GM21786 (cell line): ENCODE results near the gene ZP3.
"Not testable (repeated sequence)": the region's sequence is repeated elsewhere in the genome, so short reads cannot be mapped to it uniquely, and the experiment has no call there.

Experiments used
- ATAC-seq: cut with Tn5 transposase; IDR thresholded peaks from one replicate; pipeline ENCODE4 v1.9.1; 2021; ENCODE audit not compliant: unreplicated experiment

ZP3 gene

DNA sequence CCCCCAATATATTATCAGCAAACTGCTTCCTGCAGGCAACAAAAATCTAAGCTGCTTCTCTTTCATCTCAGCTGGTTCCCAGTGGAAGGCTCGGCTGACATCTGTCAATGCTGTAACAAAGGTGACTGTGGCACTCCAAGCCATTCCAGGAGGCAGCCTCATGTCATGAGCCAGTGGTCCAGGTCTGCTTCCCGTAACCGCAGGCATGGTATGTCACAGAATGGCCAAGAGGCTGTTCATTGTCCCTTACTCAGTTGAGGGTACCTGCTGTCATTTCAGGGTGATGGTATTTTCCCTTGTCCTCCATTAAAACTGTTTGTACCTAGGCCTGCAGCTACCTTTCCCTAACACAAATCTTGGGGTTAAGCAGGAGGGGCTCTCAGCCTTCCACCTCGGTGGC lies 15.7 kb downstream of the ZP3 start:
- not testable (repeated sequence) for ATAC-seq

DNA sequence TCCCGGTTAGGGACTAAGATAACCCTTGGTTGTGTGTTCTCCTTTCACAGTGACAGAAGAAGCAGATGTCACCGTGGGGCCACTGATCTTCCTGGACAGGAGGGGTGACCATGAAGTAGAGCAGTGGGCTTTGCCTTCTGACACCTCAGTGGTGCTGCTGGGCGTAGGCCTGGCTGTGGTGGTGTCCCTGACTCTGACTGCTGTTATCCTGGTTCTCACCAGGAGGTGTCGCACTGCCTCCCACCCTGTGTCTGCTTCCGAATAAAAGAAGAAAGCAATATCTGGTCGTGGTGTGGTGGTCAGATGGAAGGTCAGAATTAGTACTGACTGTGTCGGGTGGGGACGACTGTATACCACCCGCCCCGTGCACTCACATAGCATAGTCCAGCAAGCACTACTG lies 17.0 kb downstream of the ZP3 start:
- not testable (repeated sequence) for ATAC-seq

DNA sequence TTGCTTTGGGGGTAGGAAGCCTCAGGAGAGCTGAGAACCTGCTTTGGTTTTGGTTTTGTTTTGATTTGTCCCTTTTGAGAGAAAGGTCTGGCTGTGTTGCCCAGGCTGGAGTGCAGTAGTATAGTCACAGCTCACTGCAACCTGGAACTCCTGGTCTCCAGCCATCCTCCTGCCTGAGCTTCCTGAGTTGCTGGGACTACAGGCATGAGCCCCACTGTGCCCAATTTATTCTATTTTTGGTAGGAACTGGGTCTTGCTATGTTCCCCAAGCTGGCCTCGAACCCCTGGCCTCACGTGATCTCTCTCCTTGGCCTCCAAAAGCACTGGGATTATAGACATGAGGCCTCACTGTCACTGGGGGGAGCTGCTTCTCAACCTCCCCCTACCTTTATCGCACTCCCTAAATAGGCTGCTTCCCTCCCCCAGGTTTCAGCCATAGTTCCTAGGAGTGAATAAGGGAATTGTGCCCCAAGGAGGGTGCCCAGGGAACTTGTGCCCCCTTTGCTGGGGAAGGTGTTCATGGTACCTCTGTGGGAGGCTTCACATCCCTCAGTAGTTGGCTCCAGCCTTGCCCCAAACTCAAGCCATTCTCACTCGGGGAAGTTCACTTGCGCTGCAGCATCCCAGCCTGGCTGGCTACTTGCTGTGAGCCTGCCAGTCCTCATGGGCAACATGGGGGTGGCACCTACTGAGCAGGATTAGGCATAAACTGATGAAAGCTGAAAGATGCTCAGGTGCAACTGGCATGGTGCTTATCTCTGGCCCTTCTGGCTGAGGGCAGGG lies 18.1 kb downstream of the ZP3 start:
- not testable (repeated sequence) for ATAC-seq

DNA sequence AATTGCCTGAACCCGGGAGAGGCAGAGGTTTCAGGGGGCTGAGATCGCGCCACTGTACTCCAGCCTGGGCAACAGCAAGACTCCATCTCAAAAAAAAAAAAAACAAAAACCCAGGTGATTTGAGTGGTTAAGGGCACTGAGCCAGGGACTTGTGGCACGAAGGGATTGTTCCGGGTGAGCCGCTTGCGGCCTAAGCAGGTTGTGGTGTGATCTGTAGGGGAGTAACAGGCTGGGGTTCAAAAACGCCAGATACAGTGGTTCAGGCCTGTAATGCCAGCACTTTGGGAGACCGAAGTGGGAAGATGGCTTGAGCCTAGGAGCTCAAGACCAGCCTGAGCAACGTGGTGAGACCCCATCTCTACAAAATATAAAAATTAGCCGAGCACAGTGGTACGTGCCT lies 19.1 kb downstream of the ZP3 start:
- peak; percentile 34 for ATAC-seq

DNA sequence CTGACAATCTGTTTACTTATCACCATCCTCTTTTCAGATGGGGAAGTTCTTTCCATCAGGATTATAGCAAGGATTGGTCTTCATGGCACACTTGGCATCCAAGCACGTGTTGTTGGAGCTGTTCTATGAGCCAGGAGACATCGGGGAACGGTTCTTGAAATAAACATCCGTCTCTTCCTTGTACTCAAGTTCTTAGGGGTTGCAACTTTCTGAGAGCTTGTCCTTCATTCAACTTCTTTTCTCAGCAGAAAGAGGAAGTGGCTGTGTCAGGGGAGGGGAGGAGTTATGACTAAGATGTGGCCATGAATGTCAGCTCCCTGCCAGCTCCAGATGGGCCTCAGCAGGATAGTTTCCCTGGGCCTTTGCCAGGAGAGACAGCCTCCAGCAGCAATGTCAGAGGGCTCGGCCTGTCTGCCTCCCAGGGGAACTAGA lies 20.8 kb downstream of the ZP3 start:
- peak; percentile 70 for ATAC-seq

DNA sequence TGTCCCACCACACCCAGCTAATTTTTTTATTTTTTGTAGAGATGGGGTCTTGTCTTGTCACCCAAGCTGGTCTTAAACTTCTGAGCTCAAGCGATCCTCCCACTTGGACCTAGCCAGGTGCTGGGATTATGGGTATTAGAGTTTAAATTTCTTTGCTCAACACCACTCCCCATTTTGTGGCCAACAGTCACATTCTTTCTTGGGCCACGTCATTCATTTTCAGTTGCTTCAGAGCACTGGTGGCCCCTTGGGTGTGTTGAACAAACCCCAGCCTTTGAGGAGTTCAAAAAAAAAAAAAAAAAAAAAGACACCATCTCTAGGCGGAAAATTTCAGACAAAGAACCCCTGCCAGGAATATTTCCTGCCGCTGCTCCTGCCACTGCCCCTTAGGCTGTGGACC lies 32.3 kb downstream of the ZP3 start:
- ATAC-seq = not testable (repeated sequence)

DNA sequence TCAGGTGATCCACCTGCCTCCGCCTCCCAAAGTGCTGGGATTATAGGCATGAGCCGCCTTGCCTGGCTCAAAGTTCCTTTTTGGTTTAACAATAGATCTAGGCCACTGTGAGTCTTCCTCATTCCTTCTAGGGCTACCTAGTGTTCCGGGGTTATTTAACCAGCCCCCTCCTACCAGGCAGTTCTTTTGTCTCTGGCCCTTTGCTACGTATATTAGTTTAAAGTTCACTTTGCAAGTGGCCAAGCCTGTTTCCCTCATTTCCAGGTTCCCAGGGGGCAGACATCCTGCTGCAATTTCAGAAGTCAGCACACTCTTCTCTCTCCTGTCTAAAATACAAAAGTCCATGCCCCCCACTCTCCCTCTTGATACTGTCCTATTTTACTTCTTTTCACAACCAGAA lies 33.8 kb downstream of the ZP3 start:
- ATAC-seq = not testable (repeated sequence)

DNA sequence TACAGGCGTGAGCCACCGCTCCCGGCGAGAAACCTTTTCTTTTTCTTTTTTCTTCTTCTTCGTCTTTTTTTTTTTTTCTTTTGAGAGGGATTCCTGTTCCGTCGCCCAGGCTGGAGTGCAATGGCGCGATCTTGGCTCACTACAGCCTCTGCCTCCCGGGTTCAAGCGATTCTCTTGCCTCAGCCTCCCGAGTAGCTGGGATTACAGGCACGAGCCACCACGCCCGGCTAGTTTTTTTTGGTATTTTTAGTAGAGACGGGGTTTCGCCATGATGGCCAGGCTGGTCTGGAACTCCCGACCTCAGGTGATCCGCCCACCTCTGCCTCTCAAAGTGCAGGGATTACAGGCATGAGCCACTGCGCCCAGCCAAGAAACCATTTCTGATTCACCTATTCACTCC lies 36.0 kb downstream of the ZP3 start:
- ATAC-seq = not testable (repeated sequence)

DNA sequence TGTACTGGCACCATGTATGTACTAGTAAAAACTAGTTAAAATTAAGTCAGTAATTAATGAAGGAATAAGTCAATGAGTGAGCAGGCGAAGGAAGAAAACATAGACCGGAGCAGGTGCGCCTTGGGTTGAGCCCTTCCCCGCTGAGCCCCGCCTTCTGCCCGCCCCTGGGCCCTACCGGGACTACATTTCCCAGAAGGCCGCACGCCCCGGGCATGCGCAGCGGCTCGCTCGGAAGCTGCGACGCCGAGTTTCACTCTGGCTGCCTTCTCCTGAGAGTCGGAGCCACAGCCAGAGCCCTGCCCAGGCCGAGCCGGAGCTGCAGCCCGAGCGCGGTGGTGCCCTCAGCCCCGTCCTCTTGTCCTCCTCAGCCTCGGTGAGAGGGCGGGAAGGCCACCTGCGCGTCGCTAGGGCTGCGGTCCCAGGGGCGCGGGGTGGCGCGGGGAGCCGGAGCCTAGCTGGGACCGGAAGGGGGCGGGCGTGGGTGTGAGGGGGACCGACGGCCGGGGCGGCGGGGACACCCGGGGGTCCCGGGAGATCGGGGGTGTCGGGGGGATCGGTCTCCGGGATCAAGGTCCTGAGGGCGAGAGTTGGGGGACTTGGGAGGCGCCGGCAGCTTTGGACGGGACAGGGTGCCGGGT lies 36.8 kb downstream of the ZP3 start, which contains the start of gene DTX2:
DTX2 (plus strand) TSS at position 246 of the 638 bp plus-strand sequence. CDS start 18,801 bp downstream, outside the sequence.
- peak; percentile 97 for ATAC-seq

DNA sequence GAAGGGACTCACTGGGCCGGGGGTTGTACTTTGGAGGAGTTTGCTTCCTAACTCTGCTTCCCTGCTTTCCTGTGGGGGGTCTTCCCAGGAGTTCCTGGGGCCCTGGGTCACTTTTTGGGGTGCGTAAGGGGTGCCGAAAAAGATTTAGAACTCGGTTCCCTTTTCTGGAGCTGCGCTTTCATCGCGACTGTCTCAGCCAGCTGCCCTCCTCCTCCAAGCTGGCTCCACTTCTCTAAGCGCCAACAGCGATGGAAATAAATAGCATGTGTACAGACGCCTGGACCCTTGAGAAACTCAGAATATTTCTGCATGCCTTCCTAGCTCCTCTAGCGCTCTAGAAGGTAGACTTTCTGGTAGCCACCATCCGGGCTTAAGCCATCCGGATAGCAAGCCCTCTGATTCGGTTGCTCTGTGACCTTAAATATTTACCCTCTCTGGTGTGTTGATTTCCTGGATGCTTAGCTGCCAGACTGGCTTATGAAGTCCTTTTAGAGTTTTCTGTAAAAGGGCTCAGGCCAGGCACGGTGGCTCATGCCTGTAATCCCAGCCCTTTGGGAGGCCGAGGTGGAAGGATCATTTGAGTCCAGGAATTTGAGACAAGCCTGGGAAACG lies 37.6 kb downstream of the ZP3 start:
- not testable (repeated sequence) for ATAC-seq

DNA sequence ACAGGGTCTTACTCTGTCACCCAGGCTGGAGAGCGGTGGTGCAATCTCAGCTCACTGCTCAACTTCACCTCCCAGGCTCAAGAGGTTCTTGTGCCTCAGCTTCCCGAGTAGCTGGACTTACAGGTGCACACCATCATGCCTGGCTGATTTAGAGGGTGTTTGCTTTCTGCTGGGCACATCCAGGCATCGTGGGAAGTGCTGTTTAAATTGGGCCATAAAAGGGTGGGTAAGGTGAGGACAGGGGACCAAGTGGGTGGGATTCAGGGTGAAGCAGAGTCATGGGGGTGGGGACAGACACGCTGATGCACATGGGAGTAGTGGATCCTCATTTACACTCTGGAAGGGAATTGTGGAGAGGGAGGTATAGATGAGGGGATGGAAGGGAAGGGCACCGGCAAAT lies 40.2 kb downstream of the ZP3 start:
- ATAC-seq = not testable (repeated sequence)

DNA sequence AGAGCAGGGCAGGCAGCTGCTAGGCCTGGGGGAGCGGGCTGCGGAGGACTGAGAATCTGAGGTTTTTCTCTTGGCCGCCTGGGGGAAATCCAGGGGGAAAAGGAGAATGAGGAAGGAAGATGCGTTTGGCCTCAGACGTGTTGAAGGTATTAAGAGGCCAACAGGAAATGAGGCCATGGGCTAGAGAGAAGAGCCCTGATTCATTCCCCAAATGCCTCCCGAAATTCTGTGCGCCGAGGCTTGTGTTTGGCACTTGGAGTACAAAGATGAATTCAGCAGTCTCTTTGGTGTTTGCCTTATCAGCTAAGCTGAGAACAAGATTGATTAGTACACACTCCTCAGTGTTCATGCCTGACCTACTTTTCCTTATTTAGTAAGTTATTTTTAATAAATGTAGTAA lies 41.2 kb downstream of the ZP3 start:
- ATAC-seq = not testable (repeated sequence)

DNA sequence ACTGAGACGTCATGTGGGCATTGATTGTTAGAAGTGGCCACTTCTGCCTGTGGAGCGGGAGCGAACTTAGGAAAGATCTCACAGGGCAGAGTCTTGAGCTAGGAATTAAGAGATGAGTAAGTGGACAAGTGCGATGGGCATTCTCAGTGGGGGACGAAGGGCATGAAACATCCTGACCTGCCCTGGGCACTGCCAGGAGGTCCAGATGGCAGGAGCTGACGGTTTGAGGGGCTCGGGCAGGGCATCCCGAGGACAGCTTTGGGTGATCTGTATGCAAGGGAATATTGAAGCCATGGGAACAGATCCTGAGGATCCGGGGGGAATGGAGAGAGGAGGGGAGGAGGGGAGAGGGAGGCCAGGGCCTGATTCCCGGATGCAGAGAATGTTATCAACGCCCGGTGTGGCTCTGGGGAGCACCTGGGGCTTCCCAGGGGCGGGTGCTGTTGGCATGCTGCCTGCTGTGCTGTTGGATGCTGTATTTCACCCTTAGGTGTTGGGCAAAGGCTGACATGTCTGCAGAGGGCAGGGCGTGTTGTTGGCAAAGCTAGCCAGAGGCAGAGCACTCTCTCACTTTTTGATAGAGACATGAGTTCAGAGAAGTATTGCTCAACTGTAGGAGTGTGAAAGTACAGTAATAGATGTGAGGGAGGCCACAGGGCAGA lies 43.1 kb downstream of the ZP3 start:
- ATAC-seq = peak; percentile 64

DNA sequence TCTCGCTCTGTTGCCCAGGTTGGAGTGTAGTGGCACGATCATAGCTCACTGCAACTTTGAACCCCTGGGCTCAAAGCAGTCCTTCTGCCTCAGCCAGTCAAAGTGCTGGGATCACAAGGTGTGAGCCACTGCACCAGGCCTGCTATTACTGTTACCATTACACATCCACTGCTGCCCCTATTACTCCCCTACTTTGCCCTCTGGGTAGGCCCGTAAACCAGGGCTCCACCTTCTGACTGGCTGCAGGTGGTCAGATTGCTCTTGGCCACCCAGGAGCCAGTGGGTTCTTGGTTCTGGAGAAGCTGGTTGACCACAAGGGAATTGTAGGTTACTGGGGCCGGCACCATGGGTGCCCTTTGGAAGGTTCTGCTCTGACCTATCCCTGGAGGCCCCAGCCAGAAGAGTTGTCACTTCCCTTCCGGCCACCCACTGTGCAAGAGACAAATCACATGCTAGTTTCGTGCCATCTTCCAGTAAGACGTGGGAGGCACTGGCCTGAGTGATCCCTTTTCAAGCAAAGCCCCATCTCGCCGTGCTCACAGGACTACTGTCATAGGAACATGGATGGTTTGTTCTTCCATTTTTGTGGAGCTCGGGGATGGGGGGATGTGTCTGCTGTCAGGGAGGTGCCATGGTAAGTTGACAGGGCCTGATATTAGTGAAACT lies 46.9 kb downstream of the ZP3 start:
- not testable (repeated sequence) for ATAC-seq

DNA sequence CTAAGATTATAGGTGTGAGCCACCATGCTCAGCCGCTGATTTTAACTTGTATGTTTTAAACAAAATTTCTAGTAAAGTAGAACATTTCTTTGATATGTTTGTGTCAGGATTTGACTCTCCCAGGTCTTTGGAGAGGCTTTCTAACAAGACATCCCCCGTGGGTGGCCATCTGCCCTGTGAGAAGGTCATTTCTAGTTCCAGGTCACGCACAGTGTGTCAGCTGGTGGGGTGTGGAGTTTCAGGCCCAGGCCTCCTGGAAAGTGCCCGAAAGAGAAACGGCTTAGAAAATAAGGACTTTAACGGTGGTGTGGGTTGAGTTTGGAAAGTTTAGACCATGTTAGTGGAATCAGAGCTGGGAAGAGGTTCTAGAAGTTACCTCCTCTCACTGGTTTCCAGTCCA lies 48.3 kb downstream of the ZP3 start:
- ATAC-seq = not testable (repeated sequence)

DNA sequence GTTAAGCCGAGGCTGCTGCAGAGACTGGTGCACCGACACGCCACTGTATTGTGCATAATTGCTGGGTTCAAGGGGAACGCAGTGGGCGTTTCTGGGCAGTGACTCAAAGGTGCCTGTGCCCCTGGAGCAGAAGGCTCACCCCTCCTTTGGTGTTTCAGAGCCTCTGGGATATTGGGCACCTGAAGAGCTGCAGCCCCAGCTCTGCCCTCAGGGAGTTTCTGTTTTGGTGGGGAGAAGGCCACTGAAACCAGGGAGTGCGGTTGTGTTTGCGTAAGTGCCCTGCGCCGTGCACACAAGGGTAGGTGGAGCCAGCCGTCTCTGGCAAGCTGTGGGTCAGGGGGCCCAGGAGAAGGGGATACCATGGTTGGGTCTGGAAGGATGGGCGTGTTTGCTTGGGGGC lies 51.5 kb downstream of the ZP3 start:
- ATAC-seq = not testable (repeated sequence)

DNA sequence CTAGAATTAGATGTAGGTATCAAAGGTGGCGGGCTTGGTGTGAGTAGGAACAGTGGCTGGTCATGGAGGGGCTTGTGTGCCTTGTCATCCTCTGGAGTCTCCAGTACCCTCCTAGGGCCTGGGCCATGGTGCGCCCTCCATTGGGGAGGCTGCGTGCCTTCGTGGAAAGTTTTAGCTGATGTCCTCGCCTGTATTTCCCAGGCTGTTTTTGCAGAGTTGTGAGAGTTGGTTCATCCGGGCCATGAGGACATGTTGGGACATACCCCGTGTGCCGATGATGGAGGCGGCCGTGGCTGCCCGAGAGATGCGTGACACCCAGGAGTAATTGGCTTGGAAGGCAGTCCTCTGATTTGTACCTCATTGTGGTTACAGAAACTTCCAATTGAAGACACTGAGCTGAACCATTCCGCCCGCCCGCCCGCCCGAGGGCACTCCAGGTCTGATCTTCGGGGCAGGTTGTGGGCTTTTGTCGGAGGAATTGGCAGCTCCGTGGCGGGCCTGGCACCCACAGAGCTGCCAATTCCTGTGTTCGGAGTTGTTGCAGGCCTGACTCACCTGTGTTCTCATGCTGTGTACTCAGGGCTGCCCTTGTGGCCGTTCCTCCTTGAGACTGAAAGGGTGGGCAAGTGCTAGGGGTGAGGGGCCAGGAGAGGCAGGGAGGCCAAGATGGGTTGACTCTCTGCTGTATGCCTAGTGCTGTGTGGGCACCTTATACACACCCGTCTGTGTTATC lies 52.2 kb downstream of the ZP3 start:
- not testable (repeated sequence) for ATAC-seq

DNA sequence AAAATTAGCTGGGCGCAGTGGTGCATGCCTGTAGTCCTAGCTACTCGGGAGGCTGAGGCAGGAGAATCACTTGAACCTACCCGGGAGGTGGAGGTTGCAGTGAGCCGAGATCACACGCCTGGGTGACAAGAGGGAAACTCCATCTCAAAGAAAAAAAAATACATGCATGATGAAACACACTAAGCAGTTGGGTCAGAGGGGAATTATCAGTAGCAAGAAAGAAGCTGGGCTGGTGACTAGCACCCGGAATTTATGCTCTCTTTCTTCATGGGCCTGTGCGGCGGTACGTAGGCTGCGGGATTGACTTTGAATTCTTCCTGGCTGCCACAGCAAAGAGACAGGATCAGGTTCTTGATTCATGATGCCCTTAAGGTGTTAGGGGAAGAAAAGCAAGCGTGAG lies 54.9 kb downstream of the ZP3 start:
- ATAC-seq = not testable (repeated sequence)

DNA sequence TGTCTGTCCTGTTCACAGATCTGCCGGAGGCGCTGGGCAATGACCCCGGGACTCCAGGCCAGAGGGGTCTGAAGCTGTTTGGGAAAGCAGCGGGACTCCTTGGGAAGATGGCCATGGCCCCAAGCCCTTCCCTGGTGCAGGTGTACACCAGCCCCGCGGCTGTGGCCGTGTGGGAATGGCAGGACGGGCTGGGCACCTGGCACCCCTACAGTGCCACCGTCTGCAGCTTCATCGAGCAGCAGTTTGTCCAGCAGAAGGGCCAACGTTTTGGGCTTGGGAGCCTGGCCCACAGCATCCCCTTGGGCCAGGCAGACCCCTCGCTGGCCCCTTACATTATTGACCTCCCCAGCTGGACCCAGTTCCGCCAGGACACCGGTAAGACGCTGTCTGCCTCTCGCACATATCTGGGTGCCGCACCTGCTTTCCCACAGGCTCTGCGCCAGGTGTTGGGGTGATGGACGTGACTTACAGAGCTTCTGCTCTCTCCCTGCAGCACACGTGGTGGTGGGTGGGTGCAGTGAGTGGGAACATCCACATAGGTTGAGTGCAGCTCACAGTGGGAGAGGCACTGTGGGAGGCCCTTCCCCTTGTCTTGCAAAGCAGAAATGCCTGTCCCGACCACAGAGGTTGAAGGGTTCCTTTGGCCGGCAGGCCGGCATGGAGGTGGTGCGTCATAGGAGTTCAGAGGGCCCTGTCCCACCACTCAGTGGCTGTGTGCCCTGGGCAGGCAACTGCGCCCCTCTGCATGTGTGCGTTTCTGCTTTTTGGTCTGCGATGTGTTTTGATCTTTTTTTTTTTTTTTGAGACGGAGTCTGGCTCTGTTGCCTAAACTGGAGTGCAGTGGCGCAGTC lies 55.9 kb downstream of the ZP3 start:
- ATAC-seq = not testable (repeated sequence)
